Loucy (cell line): ENCODE results near the gene PRTFDC1.

ENCODE experiments used
- EZH2phosphoT487 ChIP-seq: fragments of 200-600 bp; IDR thresholded peaks from 2 replicates; pipeline ENCODE4 v1.6.1; 2018; ENCODE audit warnings: antibody characterized with exemption, mild to moderate bottlenecking, moderate library complexity, borderline replicate concordance
- TF ChIP-seq, protein P1 (sequence below): fragments of 200-600 bp; sonication (generic); conservative IDR thresholded peaks from 2 replicates; pipeline ENCODE4 v1.5.1; 2014; ENCODE audit warnings: mild to moderate bottlenecking, antibody characterized with exemption, low read length

DNA sequence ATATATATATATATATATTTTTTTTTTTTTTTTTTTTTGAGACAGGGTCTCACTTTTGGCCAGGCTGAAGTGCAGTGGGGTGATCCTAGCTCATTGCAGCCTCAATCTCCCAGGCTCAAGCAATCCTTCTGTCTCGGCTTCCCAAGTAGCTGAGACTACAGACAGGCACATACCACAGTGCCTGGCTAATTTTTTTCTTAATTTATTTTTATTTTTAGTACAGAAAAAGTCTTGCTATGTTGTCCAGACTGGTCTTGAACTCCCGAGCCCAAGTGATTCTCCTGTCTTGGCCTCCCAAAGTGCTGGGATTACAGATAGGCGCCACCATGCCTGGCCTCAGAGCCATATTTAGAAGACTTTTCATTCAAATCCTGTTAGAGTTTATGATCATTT, 79.6 kb downstream of the PRTFDC1 start:
- TF ChIP-seq EZH2phosphoT487: no peak
- TF ChIP-seq, protein P1, sequence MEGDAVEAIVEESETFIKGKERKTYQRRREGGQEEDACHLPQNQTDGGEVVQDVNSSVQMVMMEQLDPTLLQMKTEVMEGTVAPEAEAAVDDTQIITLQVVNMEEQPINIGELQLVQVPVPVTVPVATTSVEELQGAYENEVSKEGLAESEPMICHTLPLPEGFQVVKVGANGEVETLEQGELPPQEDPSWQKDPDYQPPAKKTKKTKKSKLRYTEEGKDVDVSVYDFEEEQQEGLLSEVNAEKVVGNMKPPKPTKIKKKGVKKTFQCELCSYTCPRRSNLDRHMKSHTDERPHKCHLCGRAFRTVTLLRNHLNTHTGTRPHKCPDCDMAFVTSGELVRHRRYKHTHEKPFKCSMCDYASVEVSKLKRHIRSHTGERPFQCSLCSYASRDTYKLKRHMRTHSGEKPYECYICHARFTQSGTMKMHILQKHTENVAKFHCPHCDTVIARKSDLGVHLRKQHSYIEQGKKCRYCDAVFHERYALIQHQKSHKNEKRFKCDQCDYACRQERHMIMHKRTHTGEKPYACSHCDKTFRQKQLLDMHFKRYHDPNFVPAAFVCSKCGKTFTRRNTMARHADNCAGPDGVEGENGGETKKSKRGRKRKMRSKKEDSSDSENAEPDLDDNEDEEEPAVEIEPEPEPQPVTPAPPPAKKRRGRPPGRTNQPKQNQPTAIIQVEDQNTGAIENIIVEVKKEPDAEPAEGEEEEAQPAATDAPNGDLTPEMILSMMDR: no peak
